K562 (cell line): Measurements from ENCODE around the gene ADM5. TPM values are rescaled to one million over a fixed set of nuclear protein-coding genes. Genes with fewer than 3 reads are reported as not detected.
A peak's percentile ranks its signal among the peaks of the same experiment; 100 is the strongest.

Experiments
- COPS2 ChIP-seq: fragments of 450-650 bp; conservative IDR thresholded peaks from 2 replicates; pipeline ENCODE4 v1.6.1; 2016; ENCODE audit warnings: mild to moderate bottlenecking, moderate library complexity
- ELF1 ChIP-seq: fragments of 200-800 bp; sonication (Bioruptor generic); IDR thresholded peaks from 2 replicates; pipeline ENCODE4 v1.6.1; 2016; ENCODE audit warnings: missing genetic modification characterization, missing compliant biosample characterization
- HDAC2 ChIP-seq: fragments of 450-650 bp; IDR thresholded peaks from 2 replicates; pipeline ENCODE4 v1.6.1; 2016; ENCODE audit warnings: mild to moderate bottlenecking
- LEF1 ChIP-seq: fragments of 450-650 bp; IDR thresholded peaks from 2 replicates; pipeline ENCODE4 v1.6.1; 2016; ENCODE audit warnings: mild to moderate bottlenecking
- NFE2 ChIP-seq: IDR thresholded peaks from 2 replicates; pipeline ENCODE4 v1.6.1; 2014; ENCODE audit warnings: antibody characterized with exemption, low read depth
- RBM25 ChIP-seq: fragments of 200-400 bp; formaldehyde crosslinking; IDR thresholded peaks from 2 replicates; pipeline ENCODE4 v1.6.1; 2018; ENCODE audit warnings: low read length, low read depth, moderate library complexity; ENCODE audit not compliant: severe bottlenecking
- ZNF121 ChIP-seq: sonication (generic); formaldehyde crosslinking; conservative IDR thresholded peaks from 2 replicates; pipeline ENCODE4 v1.8.0; 2022; ENCODE audit warnings: missing genetic modification reagents
- polyA plus RNA-seq, 8 experiments: library from polyadenylated mRNA; depleted of rRNA in 4 of 8; stranded (reverse) in 5 of 8; unstranded in 3 of 8; fragments of >200 nt; fragmentation: Nextera tagmentation in 2 of 8; fragmentation: Illumina TruSeq in 1 of 8; extraction: Ambion mirVana in 2 of 8; extraction: Trizol in 1 of 8; gene quantifications; 2 replicates each; pipeline versions ENCODE4 v1.2.1 to v1.2.3, GENCODE V29; 2011 to 2014; ENCODE audit warnings: inconsistent platforms in 1 of 8, missing spikeins in 1 of 8
- total RNA-seq, 7 experiments: library from RNA; depleted of rRNA in 6 of 7; stranded (reverse); fragments of >200 nt in 6 of 7; fragmentation: Illumina TruSeq in 2 of 7; extraction: Trizol in 2 of 7; gene quantifications; 2 replicates each; pipeline versions ENCODE4 v1.2.1 to v1.2.3, GENCODE V29; 2011 to 2021; ENCODE audit warnings: low replicate concordance in 1 of 7
- TF ChIP-seq, protein P1 (sequence below): fragments of 450-650 bp; IDR thresholded peaks from 2 replicates; pipeline ENCODE4 v1.6.1; 2016; ENCODE audit warnings: borderline replicate concordance
- TF ChIP-seq, protein P2 (sequence below): fragments of 450-650 bp; IDR thresholded peaks from 2 replicates; pipeline ENCODE4 v1.6.1; 2016; ENCODE audit warnings: antibody characterized with exemption

ADM5 gene
- total and polyA plus RNA-seq, 9 of the 15 experiments (the other 6 are each of a cell fraction or from before 2014, with no cell fraction given), result 0.13 to 8.4 (median 2.0) TPM; not detected in 1

DNA sequence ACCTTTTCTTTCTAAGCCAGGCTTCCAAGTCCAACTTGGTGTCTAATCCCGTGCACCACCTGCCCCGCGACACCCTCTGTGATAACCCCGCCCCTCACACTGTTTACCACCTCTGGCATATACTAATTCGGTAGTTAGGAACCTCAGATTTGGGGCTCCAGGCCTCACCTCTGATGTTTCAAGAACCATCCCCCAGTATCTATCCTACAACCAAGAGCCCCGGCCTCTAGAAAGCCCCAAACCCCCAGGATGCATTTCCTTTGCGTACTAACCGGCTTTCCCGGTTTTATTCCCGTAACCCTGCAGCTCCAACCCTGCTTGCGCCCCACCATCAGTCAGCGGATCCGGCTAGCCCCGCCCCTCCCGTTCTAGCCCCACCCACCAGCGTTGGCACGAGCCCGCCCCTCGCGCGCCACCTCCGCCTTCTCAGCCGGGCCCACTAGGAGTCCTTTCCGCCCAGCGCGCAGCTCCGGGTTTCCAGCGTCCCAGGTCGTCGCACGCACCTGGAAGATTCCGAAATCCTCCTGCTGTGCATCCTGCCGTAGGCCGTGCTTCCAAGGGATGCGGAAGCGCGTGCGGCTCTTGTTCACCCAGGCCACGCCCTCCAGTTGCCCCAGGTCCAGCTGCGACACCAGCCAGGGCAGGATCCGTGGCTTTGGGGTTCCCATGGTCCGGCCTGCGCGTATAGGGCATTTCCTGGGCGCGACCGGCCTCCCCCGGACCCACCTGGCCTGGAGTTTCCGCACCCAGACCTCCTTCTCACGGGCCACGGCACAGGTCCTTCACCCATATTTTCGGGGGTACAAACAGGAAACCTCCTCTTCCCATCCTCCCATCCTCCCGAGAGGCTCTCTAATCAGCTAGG is 25.0 kb upstream of the ADM5 start (continued):
- TF ChIP-seq HDAC2 (no peak), ELF1 (no peak), RBM25 (no peak), NFE2 (no peak), COPS2 (no peak), ZNF121 (CRISPR knock-in tag) (0 out of 2 replicates have a peak, but pooled peaks have one; percentile 11), LEF1 (no peak)
- TF ChIP-seq, protein P1, sequence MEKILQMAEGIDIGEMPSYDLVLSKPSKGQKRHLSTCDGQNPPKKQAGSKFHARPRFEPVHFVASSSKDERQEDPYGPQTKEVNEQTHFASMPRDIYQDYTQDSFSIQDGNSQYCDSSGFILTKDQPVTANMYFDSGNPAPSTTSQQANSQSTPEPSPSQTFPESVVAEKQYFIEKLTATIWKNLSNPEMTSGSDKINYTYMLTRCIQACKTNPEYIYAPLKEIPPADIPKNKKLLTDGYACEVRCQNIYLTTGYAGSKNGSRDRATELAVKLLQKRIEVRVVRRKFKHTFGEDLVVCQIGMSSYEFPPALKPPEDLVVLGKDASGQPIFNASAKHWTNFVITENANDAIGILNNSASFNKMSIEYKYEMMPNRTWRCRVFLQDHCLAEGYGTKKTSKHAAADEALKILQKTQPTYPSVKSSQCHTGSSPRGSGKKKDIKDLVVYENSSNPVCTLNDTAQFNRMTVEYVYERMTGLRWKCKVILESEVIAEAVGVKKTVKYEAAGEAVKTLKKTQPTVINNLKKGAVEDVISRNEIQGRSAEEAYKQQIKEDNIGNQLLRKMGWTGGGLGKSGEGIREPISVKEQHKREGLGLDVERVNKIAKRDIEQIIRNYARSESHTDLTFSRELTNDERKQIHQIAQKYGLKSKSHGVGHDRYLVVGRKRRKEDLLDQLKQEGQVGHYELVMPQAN, result peak; percentile 84
- TF ChIP-seq, protein P2, sequence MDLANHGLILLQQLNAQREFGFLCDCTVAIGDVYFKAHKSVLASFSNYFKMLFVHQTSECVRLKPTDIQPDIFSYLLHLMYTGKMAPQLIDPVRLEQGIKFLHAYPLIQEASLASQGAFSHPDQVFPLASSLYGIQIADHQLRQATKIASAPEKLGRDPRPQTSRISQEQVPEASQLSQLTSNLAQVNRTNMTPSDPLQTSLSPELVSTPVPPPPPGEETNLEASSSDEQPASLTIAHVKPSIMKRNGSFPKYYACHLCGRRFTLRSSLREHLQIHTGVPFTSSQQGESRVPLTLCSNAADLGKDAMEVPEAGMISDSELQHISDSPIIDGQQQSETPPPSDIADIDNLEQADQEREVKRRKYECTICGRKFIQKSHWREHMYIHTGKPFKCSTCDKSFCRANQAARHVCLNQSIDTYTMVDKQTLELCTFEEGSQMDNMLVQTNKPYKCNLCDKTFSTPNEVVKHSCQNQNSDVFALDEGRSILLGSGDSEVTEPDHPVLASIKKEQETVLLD, result no peak
